GM23338 (cell line): ENCODE results near the gene ERP29. TPM values are rescaled to one million over a fixed set of nuclear protein-coding genes. Genes with fewer than 3 reads are reported as not detected.

Experiments
- ATAC-seq: fragments of 200-7000 bp; cut with Tn5 transposase; 3 replicates; pipeline ENCODE4 v1.9.1; 2020
- DNase-seq: peaks from one replicate; pipeline ENCODE4 v3.0.0-alpha.2; 2015; ENCODE audit warnings: low spot score
- H2AFZ ChIP-seq: fragments of 200-600 bp; sonication (generic); 2 replicates; pipeline ENCODE4 v1.8.0; 2016; ENCODE audit warnings: antibody characterized with exemption, mild to moderate bottlenecking, moderate library complexity
- H3F3A ChIP-seq: fragments of 200-600 bp; sonication (generic); replicated peaks from 2 replicates; pipeline ENCODE4 v1.8.0; 2017; ENCODE audit warnings: antibody characterized with exemption, mixed run types, low read depth
- H3K27ac ChIP-seq: fragments of 200-600 bp; sonication (generic); 2 replicates; pipeline ENCODE4 v1.6.1; 2016; ENCODE audit warnings: low read depth
- H3K27me3 ChIP-seq: fragments of 200-600 bp; sonication (generic); 2 replicates; pipeline ENCODE4 v1.8.0; 2016; ENCODE audit warnings: mild to moderate bottlenecking, mixed run types, moderate library complexity; ENCODE audit not compliant: insufficient read depth
- H3K36me3 ChIP-seq: fragments of 200-600 bp; sonication (generic); 2 replicates; pipeline ENCODE4 v1.8.0; 2016; ENCODE audit warnings: mild to moderate bottlenecking; ENCODE audit not compliant: insufficient read depth
- H3K4me1 ChIP-seq: fragments of 200-600 bp; sonication (generic); 2 replicates; pipeline ENCODE4 v1.8.0; 2016; ENCODE audit warnings: mild to moderate bottlenecking, moderate library complexity; ENCODE audit not compliant: insufficient read depth
- H3K4me2 ChIP-seq: fragments of 200-600 bp; sonication (generic); 2 replicates; pipeline ENCODE4 v1.7.1; 2017; ENCODE audit warnings: mixed run types
- H3K4me3 ChIP-seq: fragments of 200-600 bp; sonication (generic); 2 replicates; pipeline ENCODE4 v1.6.1; 2016; ENCODE audit warnings: mixed run types
- H3K79me2 ChIP-seq: fragments of 200-600 bp; sonication (generic); replicated peaks from 2 replicates; pipeline ENCODE4 v1.8.0; 2017; ENCODE audit warnings: mild to moderate bottlenecking; ENCODE audit not compliant: insufficient read depth
- H3K9me2 ChIP-seq: fragments of 200-600 bp; sonication (generic); 2 replicates; pipeline ENCODE4 v1.8.0; 2017; ENCODE audit not compliant: insufficient read depth
- H4K20me1 ChIP-seq: fragments of 200-600 bp; sonication (generic); replicated peaks from 2 replicates; pipeline ENCODE4 v1.8.0; 2017; ENCODE audit warnings: mild to moderate bottlenecking; ENCODE audit not compliant: insufficient read depth
- H3K27ac Mint-ChIP-seq: 2 replicates; pipeline ENCODE4 v1.8.0; 2020; ENCODE audit warnings: inconsistent platforms, mild to moderate bottlenecking, moderate library complexity, mixed read lengths
- H3K27me3 Mint-ChIP-seq: 3 replicates; pipeline ENCODE4 v1.8.0; 2022; ENCODE audit warnings: low read depth, mild to moderate bottlenecking, moderate library complexity, mixed read lengths, inconsistent platforms; ENCODE audit not compliant: insufficient read depth, poor library complexity
- H3K36me3 Mint-ChIP-seq: 3 replicates; pipeline ENCODE4 v1.8.0; 2021; ENCODE audit warnings: low read depth, mild to moderate bottlenecking, inconsistent platforms, moderate library complexity, mixed read lengths
- H3K4me1 Mint-ChIP-seq: 3 replicates; pipeline ENCODE4 v1.8.0; 2020; ENCODE audit warnings: mild to moderate bottlenecking, inconsistent platforms, mixed read lengths
- H3K4me3 Mint-ChIP-seq: 3 replicates; pipeline ENCODE4 v1.8.0; 2021; ENCODE audit warnings: moderate library complexity, mild to moderate bottlenecking, inconsistent platforms, mixed read lengths
- H3K9me3 Mint-ChIP-seq: 3 replicates; pipeline ENCODE4 v1.8.0; 2020; ENCODE audit warnings: moderate library complexity, mild to moderate bottlenecking, inconsistent platforms, mixed read lengths
- CREB1 ChIP-seq: fragments of 250-450 bp; sonication (Bioruptor Pico); IDR thresholded peaks from 2 replicates; pipeline ENCODE4 v1.5.0; 2020; ENCODE audit warnings: low read depth, mild to moderate bottlenecking, moderate library complexity
- EZH2 ChIP-seq: fragments of 200-600 bp; sonication (generic); IDR thresholded peaks from one replicate; pipeline ENCODE4 v1.8.0; 2017; ENCODE audit warnings: antibody characterized with exemption, mild to moderate bottlenecking, low read depth; ENCODE audit not compliant: unreplicated experiment
- JUNB ChIP-seq: IDR thresholded peaks from one replicate; pipeline ENCODE4 v1.6.1; 2016; ENCODE audit warnings: antibody characterized with exemption; ENCODE audit not compliant: unreplicated experiment
- NANOG ChIP-seq: IDR thresholded peaks from 2 replicates; pipeline ENCODE4 v1.6.1; 2016; ENCODE audit warnings: antibody characterized with exemption, borderline replicate concordance
- POLR2AphosphoS5 ChIP-seq: IDR thresholded peaks from 2 replicates; pipeline ENCODE4 v1.6.1; 2016; ENCODE audit warnings: antibody characterized with exemption, low read depth
- ZNF114 ChIP-seq: fragments of 250-450 bp; sonication (Bioruptor Pico); IDR thresholded peaks from 2 replicates; pipeline ENCODE4 v1.5.0; 2020; ENCODE audit warnings: mild to moderate bottlenecking, moderate library complexity
- ZNF331 ChIP-seq: fragments of 250-450 bp; sonication (Bioruptor Pico); IDR thresholded peaks from 2 replicates; pipeline ENCODE4 v1.5.0; 2020; ENCODE audit warnings: low read depth, mild to moderate bottlenecking, moderate library complexity
- polyA plus RNA-seq: library from polyadenylated mRNA; unstranded; fragments of >200 nt; fragmentation: Nextera tagmentation; extraction: Ambion mirVana; gene quantifications from 2 replicates; pipeline ENCODE4 v1.2.1, GENCODE V29; 2016
- total RNA-seq: library from RNA; depleted of rRNA; stranded (reverse); fragments of >200 nt; shearing (Covaris generic); gene quantifications from 2 replicates; pipeline ENCODE4 v1.2.3, GENCODE V29; 2014
- TF ChIP-seq, protein P1 (sequence below): fragments of 250-450 bp; sonication (Bioruptor Pico); IDR thresholded peaks from 2 replicates; pipeline ENCODE4 v1.5.0; 2020; ENCODE audit warnings: mild to moderate bottlenecking, moderate library complexity
- TF ChIP-seq, protein P2 (sequence below): IDR thresholded peaks from 2 replicates; pipeline ENCODE4 v1.6.1; 2016; ENCODE audit warnings: antibody characterized with exemption

Gene ERP29
- total and polyA plus RNA-seq, 2 experiments from 2014 or later, result 90.7 to 166 TPM

DNA sequence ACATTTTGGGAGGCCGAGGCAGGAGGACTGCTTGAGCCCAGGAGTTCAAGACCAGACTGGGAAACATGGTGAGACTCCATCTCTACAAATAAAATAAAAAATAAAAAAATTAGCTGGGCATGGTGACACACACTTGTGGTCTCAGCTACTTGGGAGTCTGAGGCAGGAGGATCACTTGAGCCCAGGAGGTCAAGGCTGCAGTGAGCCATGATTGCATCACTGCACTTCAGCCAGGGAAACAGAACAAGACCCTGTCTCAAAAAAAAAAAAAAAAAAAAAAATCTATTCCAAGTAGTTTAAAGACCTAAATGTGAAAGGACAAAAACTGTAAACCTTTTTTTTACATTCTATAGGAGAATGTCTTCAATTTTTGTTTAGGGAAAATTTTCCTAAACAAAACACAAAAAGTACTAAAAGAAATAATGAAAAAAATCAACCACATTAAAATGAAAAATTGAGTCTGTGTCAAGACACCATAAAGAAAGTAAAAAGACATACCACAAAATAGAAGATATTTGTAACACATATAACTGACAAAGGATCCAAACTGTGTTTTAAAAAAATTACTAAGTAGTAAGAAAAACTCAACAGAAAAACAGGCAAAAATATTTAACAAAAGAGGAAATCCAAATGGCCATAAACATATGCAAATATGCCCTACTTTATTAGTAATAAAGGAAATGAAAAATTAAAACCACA is 17.3 kb upstream of the ERP29 start (continued):
- TF ChIP-seq, protein P1, sequence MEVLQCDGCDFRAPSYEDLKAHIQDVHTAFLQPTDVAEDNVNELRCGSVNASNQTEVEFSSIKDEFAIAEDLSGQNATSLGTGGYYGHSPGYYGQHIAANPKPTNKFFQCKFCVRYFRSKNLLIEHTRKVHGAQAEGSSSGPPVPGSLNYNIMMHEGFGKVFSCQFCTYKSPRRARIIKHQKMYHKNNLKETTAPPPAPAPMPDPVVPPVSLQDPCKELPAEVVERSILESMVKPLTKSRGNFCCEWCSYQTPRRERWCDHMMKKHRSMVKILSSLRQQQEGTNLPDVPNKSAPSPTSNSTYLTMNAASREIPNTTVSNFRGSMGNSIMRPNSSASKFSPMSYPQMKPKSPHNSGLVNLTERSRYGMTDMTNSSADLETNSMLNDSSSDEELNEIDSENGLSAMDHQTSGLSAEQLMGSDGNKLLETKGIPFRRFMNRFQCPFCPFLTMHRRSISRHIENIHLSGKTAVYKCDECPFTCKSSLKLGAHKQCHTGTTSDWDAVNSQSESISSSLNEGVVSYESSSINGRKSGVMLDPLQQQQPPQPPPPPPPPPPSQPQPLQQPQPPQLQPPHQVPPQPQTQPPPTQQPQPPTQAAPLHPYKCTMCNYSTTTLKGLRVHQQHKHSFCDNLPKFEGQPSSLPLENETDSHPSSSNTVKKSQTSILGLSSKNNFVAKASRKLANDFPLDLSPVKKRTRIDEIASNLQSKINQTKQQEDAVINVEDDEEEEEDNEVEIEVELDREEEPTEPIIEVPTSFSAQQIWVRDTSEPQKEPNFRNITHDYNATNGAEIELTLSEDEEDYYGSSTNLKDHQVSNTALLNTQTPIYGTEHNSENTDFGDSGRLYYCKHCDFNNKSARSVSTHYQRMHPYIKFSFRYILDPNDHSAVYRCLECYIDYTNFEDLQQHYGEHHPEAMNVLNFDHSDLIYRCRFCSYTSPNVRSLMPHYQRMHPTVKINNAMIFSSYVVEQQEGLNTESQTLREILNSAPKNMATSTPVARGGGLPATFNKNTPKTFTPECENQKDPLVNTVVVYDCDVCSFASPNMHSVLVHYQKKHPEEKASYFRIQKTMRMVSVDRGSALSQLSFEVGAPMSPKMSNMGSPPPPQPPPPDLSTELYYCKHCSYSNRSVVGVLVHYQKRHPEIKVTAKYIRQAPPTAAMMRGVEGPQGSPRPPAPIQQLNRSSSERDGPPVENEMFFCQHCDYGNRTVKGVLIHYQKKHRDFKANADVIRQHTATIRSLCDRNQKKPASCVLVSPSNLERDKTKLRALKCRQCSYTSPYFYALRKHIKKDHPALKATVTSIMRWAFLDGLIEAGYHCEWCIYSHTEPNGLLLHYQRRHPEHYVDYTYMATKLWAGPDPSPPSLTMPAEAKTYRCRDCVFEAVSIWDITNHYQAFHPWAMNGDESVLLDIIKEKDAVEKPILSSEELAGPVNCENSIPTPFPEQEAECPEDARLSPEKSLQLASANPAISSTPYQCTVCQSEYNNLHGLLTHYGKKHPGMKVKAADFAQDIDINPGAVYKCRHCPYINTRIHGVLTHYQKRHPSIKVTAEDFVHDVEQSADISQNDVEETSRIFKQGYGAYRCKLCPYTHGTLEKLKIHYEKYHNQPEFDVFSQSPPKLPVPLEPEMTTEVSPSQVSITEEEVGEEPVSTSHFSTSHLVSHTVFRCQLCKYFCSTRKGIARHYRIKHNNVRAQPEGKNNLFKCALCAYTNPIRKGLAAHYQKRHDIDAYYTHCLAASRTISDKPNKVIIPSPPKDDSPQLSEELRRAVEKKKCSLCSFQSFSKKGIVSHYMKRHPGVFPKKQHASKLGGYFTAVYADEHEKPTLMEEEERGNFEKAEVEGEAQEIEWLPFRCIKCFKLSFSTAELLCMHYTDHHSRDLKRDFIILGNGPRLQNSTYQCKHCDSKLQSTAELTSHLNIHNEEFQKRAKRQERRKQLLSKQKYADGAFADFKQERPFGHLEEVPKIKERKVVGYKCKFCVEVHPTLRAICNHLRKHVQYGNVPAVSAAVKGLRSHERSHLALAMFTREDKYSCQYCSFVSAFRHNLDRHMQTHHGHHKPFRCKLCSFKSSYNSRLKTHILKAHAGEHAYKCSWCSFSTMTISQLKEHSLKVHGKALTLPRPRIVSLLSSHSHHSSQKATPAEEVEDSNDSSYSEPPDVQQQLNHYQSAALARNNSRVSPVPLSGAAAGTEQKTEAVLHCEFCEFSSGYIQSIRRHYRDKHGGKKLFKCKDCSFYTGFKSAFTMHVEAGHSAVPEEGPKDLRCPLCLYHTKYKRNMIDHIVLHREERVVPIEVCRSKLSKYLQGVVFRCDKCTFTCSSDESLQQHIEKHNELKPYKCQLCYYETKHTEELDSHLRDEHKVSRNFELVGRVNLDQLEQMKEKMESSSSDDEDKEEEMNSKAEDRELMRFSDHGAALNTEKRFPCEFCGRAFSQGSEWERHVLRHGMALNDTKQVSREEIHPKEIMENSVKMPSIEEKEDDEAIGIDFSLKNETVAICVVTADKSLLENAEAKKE, result no peak
- TF ChIP-seq EZH2 (no peak), ZNF331 (no peak)
- TF ChIP-seq, protein P2, sequence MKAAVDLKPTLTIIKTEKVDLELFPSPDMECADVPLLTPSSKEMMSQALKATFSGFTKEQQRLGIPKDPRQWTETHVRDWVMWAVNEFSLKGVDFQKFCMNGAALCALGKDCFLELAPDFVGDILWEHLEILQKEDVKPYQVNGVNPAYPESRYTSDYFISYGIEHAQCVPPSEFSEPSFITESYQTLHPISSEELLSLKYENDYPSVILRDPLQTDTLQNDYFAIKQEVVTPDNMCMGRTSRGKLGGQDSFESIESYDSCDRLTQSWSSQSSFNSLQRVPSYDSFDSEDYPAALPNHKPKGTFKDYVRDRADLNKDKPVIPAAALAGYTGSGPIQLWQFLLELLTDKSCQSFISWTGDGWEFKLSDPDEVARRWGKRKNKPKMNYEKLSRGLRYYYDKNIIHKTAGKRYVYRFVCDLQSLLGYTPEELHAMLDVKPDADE, result no peak

GRCh38 chr12:111997300-111997699 is 15.9 kb upstream of the ERP29 start:
- Histone ChIP-seq H3K4me1 (no peaks in the 10 kb centered on the region), H3K4me3 (no peak overlapping the region), H3K27ac (no peak overlapping the region), H4K20me1 (no peaks in the 10 kb centered on the region), H3K9me2 (no peaks in the 10 kb centered on the region), H3K79me2 (no peaks in the 10 kb centered on the region), H2AFZ (no peak overlapping the region), H3F3A (no peaks in the 10 kb centered on the region), H3K4me2 (no peak overlapping the region), H3K27me3 (no peaks in the 10 kb centered on the region), H3K36me3 (no peaks in the 10 kb centered on the region)
- H3K27me3 Mint-ChIP-seq, result peaks cover 2% of the 10 kb centered on the region
- no peaks in the 10 kb centered on the region for H3K36me3 Mint-ChIP-seq
- no peaks in the 10 kb centered on the region for H3K9me3 Mint-ChIP-seq
- peaks cover 8% of the 10 kb centered on the region for H3K4me1 Mint-ChIP-seq
- no peak overlapping the region for H3K4me3 Mint-ChIP-seq
- no peak overlapping the region for H3K27ac Mint-ChIP-seq
- ATAC-seq (no peak), DNase-seq (no peak)
- TF ChIP-seq NANOG (no peak), CREB1 (CRISPR knock-in tag) (no peak), POLR2AphosphoS5 (no peak), JUNB (no peak), ZNF114 (CRISPR knock-in tag) (no peak), EZH2 (no peak)
- TF ChIP-seq, protein P1, result no peak
